T-helper 2 cell (primary cell): ENCODE results near the gene DEPP1.

Source experiments
- DNase-seq, 5 experiments: peaks; one replicate each; pipeline versions ENCODE4 v3.0.0 to v3.0.0-alpha.2; 2012 to 2022

Gene DEPP1

GRCh38 chr10:44978213-44978569 is 418 bp downstream of the DEPP1 start:
- no peak for DNase-seq

- DNase-seq = no peak
Measured at GRCh38 chr10:44977287-44978212, 1.1 kb downstream of the DEPP1 start.

- DNase-seq = no peak
Measured at GRCh38 chr10:44976352-44977198, 2.0 kb downstream of the DEPP1 start.

GRCh38 chr10:44975431-44976331 is 2.9 kb downstream of the DEPP1 start:
- DNase-seq = no peak

- DNase-seq = peak; percentile 43 to 69 (median 47)
Measured at GRCh38 chr10:44974628-44975430, 3.8 kb downstream of the DEPP1 start.

- no peak for DNase-seq
Measured at GRCh38 chr10:44974082-44974627, 4.5 kb downstream of the DEPP1 start.

GRCh38 chr10:44973323-44974081 is 5.1 kb downstream of the DEPP1 start:
- DNase-seq = no peak

- DNase-seq = no peak
Measured at GRCh38 chr10:44972874-44973306, 5.7 kb downstream of the DEPP1 start.

GRCh38 chr10:44971935-44972757 is 6.5 kb downstream of the DEPP1 start:
- DNase-seq = no peak

- DNase-seq = no peak
Measured at GRCh38 chr10:44971434-44971833, 7.2 kb downstream of the DEPP1 start.

GRCh38 chr10:44970812-44971395 is 7.7 kb downstream of the DEPP1 start:
- DNase-seq = no peak

- DNase-seq = no peak
Measured at GRCh38 chr10:44969854-44970253, 8.8 kb downstream of the DEPP1 start.

- peak in 2 of 5 experiments; percentile 55 to 72 for DNase-seq
Measured at GRCh38 chr10:44968500-44969400, 9.9 kb downstream of the DEPP1 start.

- no peak for DNase-seq
Measured at GRCh38 chr10:44968091-44968490, 10.5 kb downstream of the DEPP1 start.

GRCh38 chr10:44967616-44968015 is 11.0 kb downstream of the DEPP1 start:
- no peak for DNase-seq

GRCh38 chr10:44966816-44967509 is 11.6 kb downstream of the DEPP1 start:
- DNase-seq = no peak

- DNase-seq = no peak
Measured at GRCh38 chr10:44966129-44966815, 12.3 kb downstream of the DEPP1 start.
